Muscle layer of duodenum (tissue), 2 donors: Measurements from ENCODE around the gene DDX24.
A peak's percentile ranks its signal among the peaks of the same experiment; 100 is the strongest.

Experiments
- H3K27ac ChIP-seq: one replicate; pipeline ENCODE4 v1.7.0; 2013; ENCODE audit warnings: mild to moderate bottlenecking, low read length
- H3K27me3 ChIP-seq: one replicate; pipeline ENCODE4 v1.7.0; 2013; ENCODE audit warnings: low read depth, mild to moderate bottlenecking, control low read depth, low read length
- H3K36me3 ChIP-seq, 2 donors: one replicate each; pipeline ENCODE4 v1.7.0; 2013; ENCODE audit warnings: low read length in 2 of 2, control low read depth in 1 of 2, mild to moderate bottlenecking in 1 of 2; ENCODE audit not compliant: insufficient read depth in 2 of 2, control insufficient read depth in 1 of 2
- H3K4me1 ChIP-seq, 2 donors: one replicate each; pipeline ENCODE4 v1.7.0; 2013; ENCODE audit warnings: low read length in 2 of 2, mild to moderate bottlenecking in 2 of 2, control low read depth in 1 of 2, moderate library complexity in 1 of 2; ENCODE audit not compliant: insufficient read depth in 2 of 2, control insufficient read depth in 1 of 2
- H3K4me3 ChIP-seq, 2 donors: one replicate each; pipeline ENCODE4 v1.7.0; 2013; ENCODE audit warnings: low read length in 2 of 2, low read depth in 1 of 2, mild to moderate bottlenecking in 1 of 2
- H3K9me3 ChIP-seq, 2 donors: one replicate each; pipeline ENCODE4 v1.7.0; 2013; ENCODE audit warnings: low read length in 2 of 2, control low read depth in 1 of 2, mild to moderate bottlenecking in 1 of 2; ENCODE audit not compliant: control insufficient read depth in 1 of 2
- donor health status: healthy.

The DDX24 gene, protein sequence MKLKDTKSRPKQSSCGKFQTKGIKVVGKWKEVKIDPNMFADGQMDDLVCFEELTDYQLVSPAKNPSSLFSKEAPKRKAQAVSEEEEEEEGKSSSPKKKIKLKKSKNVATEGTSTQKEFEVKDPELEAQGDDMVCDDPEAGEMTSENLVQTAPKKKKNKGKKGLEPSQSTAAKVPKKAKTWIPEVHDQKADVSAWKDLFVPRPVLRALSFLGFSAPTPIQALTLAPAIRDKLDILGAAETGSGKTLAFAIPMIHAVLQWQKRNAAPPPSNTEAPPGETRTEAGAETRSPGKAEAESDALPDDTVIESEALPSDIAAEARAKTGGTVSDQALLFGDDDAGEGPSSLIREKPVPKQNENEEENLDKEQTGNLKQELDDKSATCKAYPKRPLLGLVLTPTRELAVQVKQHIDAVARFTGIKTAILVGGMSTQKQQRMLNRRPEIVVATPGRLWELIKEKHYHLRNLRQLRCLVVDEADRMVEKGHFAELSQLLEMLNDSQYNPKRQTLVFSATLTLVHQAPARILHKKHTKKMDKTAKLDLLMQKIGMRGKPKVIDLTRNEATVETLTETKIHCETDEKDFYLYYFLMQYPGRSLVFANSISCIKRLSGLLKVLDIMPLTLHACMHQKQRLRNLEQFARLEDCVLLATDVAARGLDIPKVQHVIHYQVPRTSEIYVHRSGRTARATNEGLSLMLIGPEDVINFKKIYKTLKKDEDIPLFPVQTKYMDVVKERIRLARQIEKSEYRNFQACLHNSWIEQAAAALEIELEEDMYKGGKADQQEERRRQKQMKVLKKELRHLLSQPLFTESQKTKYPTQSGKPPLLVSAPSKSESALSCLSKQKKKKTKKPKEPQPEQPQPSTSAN

DNA sequence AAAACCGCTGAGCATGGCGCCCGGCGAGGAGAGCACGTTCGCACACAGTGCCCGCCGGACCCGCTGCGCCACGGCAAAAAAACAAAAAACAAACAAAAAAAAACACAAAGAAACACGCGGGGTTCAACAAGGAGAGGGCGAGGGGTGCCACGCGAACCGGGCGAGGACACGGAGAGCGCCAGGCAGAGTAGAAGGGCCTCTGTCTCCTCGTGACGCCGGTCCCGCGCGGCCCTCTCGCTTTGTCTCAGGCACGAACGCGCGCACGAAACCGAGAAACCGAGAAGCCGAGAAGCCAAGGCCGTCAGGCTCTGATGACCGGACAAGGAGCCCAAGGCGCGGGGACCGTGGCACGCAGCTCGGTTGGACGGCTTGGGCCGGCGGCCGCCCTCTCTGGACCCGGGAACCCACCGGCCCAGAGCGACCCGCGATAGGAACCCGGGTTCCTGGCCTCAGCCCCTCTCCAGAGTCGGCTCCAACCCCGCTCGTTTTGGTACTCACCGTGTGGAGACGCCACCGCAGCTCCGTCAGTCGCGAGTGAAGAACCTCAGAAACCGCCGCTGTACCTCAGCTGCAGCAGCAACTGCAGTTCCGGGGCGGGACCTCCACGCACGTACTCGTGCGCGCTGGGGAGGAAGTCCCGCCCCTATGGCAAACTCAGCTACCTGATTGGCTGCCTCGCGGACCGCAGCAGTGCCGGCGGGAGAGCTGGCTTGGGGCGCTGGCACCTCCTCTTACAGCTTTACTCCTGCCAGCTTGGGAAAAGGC, at the start of gene DDX24, which contains the start of gene IFI27L1:
TSS of gene DDX24 (minus strand) at position 582 of the 765 bp plus-strand sequence. CDS start 1,460 bp downstream, outside the sequence.
TSS of gene IFI27L1 (plus strand) at position 690 of the 765 bp plus-strand sequence. CDS start 15,628 bp downstream, outside the sequence.
- Histone ChIP-seq H3K27ac (peak within 1 kb of the TSS; percentile 92), H3K4me1 (peaks cover 19 to 38% of the 10 kb centered on the region in 2 donors), H3K36me3 (peaks cover 8 to 9% of the 10 kb centered on the region in 2 donors), H3K4me3 (peak within 1 kb of the TSS; percentile 98), H3K27me3 (no peaks in the 10 kb centered on the region), H3K9me3 (no peaks in the 10 kb centered on the region)

DNA sequence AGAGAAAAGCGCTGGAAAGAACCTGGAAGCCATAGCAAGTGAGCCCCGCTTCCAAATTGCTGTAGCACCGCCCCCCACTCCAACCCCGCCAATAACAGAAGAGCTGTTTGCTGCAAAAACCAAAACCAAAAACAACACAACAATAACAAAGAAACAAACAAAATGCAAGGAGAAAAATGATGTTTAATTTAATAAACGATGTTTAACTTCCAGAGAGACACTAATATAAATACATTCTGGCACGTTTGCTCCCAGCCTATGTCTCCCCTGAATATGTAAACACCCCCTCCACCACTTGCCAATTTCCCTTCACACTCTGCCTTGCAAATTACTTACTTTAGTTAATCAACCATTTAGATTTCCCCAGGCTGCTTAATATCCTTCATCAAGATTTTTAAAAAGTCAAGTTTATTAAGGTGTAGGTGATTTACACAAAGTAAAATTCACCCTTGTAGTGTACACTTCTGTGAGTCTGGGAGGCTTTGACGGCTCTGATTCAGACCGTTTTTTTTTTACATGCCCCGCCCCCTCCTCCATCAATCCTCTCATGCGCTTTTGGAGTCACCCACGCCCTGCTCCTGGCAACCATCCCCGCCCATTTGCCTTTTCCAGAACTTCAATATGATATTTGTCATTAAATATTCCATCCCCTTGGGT, 48.9 kb upstream of the DDX24 start:
- H3K27ac ChIP-seq: peak overlapping the region; percentile 5

DNA sequence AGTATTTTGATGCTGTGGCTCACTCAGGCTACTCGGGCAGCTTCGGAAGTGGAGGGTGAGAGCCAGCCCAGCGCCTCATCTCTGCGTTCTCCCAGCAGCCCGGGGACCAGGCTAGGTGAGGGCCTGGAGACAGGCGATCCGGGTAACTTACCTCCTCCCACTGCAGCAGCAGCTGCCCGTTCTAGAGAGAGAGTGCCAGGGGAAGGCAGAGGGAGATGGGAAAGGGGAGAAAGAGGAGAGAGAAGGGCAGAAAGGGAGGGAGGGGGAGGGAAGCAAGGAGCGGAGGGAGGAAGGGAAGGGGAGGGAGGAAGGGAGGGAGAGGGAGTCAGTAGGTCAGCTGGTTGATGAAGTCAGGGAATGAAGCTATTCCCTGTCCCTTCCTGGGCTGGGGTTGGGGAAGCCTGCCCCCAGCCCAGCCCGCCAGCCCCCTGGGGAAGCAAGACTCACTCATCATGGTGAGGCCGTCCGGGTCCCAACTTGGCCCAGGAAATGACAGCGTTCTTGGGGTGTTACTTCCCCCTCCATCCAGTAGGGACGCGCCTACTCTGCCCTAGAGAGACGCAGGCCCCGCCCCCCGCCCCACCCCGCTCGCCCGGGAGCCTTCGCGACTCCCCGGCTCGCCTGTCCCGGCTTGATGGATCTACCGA, 48.2 kb upstream of the DDX24 start, which contains the start of gene IFI27L2:
TSS of gene IFI27L2 (minus strand) at position 494 of the 647 bp plus-strand sequence. CDS start at position 454, 40 bp downstream.
- peak within 1 kb of the TSS; percentile 61 to 76 for H3K4me3 ChIP-seq
- no peaks in the 10 kb centered on the region for H3K27me3 ChIP-seq
- H3K4me1 ChIP-seq: peaks cover 6 to 16% of the 10 kb centered on the region in 2 donors
- peaks cover 0 to 4% of the 10 kb centered on the region in 2 donors for H3K36me3 ChIP-seq
- H3K27ac ChIP-seq: peak within 1 kb of the TSS; percentile 61
- H3K9me3 ChIP-seq: no peaks in the 10 kb centered on the region

More for the DNA sequence above, 48.9 kb upstream of the DDX24 start:
- Histone ChIP-seq H3K9me3 (no peaks in the 10 kb centered on the region), H3K4me3 (peak overlapping the region; percentile 61 to 76), H3K27me3 (no peaks in the 10 kb centered on the region), H3K4me1 (peaks cover 6 to 16% of the 10 kb centered on the region in 2 donors), H3K36me3 (peaks cover 0 to 4% of the 10 kb centered on the region in 2 donors)

DNA sequence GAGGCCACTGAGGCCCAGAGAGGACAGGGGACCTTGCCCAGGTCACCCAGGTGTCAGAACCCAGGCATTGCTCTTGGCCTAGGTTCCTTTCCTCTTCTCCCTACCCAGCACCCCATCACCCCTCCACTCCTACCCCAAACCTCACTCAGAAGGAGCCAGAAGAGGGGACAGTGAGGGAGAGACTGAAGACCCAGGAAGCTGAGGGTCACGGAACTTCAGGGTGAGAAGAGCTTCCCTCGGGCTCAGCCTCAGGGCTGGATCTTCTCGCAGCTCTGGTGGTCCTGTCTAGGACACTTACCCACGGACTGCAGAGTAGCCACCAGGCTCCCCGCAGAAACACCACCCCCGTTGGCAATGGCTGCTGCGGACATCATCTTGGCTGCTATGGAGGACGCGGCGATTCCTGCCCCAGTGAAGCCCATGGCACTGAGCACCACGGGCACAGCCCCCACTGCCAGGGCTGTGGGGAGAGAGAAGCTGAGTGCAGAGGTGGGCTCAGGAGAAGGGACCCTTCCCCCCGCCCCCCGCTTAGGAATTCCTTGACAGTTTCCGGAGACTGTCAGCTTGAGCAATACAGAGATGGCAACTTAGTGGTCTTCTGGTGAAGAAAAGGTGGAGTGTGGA, 47.3 kb upstream of the DDX24 start:
- Histone ChIP-seq H3K4me1 (peaks cover 6 to 16% of the 10 kb centered on the region in 2 donors), H3K27me3 (no peaks in the 10 kb centered on the region), H3K27ac (no peak overlapping the region), H3K36me3 (peaks cover 0 to 4% of the 10 kb centered on the region in 2 donors), H3K9me3 (no peaks in the 10 kb centered on the region), H3K4me3 (peak overlapping the region in 1 of 2 donors; percentile 61)

DNA sequence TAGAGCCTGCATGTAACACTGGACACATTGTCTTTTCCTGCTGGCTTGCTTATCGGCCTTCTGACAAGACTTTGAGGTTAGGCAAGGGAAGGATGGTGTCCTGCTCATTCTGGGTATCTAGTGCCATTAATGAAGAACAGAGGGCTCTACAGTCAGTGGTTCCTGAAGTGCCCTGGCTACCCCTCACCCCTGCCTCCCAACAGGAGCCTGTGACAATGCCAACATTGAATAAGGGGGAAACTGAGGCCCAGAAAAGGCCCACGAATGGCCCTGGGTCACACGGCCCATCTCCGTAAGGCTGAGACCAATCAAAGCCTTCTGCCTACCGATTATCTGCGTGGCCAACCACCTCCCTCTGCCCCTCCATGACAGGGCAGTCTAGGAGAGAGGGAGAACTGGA, 46.3 kb upstream of the DDX24 start:
- Histone ChIP-seq H3K27me3 (no peaks in the 10 kb centered on the region), H3K4me1 (peaks cover 6 to 16% of the 10 kb centered on the region in 2 donors), H3K9me3 (no peaks in the 10 kb centered on the region), H3K4me3 (no peak overlapping the region), H3K27ac (no peak overlapping the region), H3K36me3 (peaks cover 0 to 4% of the 10 kb centered on the region in 2 donors)

DNA sequence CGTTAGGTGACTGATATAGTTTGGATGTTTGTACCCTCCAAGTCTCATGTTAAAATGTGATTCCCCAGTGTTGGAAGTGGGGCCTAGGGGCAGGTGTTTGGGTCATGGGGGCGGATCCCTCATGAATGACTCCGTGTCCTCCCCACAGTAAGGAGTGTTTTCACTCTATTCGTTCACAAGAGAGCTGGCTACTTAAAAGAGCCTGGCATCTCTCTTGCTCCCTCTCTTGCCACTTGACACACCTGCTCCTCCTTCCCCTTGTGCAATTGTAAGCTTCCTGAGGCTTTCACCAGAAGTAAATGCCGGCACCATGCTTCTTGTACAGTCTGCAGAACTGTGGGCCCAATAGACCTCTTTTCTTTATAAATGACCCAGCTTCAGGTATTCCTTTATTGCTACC, 45.8 kb upstream of the DDX24 start:
- Histone ChIP-seq H3K36me3 (peaks cover 0 to 4% of the 10 kb centered on the region in 2 donors), H3K27me3 (no peaks in the 10 kb centered on the region), H3K4me1 (peaks cover 6 to 16% of the 10 kb centered on the region in 2 donors), H3K4me3 (no peak overlapping the region), H3K27ac (no peak overlapping the region), H3K9me3 (no peaks in the 10 kb centered on the region)

DNA sequence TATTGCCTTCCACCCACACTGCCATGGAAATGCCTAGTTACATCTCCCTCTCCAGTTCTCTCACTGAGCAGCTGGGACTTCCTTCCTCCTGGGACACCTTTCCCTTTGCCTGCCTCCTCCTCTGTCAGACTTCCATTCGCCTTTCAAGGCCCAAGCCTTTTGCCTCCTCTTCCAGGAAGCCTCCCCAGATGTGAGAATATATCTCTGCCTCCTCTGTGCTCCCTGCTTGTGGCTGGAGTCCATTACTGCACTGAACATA, 45.3 kb upstream of the DDX24 start:
- no peak overlapping the region for H3K27ac ChIP-seq
- no peak overlapping the region for H3K4me3 ChIP-seq
- H3K27me3 ChIP-seq: no peaks in the 10 kb centered on the region
- no peaks in the 10 kb centered on the region for H3K9me3 ChIP-seq
- H3K36me3 ChIP-seq: peaks cover 0 to 4% of the 10 kb centered on the region in 2 donors
- peaks cover 6 to 16% of the 10 kb centered on the region in 2 donors for H3K4me1 ChIP-seq

DNA sequence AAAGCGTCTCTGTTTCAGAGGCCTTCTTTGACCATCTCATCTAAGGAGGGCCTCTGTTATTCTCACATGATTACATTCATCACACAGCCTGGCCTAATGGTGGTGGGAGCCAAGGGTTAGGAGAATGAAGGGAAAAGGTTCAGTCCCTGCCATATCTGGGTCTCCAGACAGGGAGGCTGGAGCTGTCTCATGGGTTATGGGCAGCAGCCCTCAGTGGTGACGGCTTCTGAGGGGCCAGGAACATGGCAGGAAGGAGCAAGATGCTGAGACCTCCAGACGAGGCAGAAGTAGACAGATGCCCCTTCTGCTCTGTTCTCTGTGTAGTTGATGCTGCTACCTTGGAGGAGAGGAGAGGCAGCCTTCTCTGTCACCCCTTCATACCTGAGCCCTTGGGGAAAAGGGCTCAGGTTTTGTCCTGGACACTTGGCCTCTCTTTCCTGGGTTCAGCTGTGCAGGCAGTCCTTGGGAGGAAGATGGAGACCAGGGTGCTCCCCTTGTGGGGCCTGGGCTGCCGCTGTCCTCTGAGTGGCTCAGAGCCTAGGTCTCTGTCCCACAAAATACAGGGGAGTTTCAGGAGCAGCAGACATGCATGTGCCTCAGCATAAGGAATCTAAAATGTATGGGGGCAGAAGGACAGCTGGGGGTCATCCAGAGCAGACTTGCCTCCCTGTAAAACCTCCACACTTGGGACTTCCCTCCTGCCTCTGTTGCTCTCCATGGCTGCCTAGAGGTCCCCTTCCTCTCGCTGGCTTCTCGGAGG, 44.8 kb upstream of the DDX24 start:
- no peak overlapping the region for H3K4me3 ChIP-seq
- peaks cover 0 to under 1% of the 10 kb centered on the region in 2 donors for H3K9me3 ChIP-seq
- no peaks in the 10 kb centered on the region for H3K27me3 ChIP-seq
- H3K36me3 ChIP-seq: peaks cover 0 to 4% of the 10 kb centered on the region in 2 donors
- no peak overlapping the region for H3K27ac ChIP-seq
- H3K4me1 ChIP-seq: peaks cover 6 to 16% of the 10 kb centered on the region in 2 donors

DNA sequence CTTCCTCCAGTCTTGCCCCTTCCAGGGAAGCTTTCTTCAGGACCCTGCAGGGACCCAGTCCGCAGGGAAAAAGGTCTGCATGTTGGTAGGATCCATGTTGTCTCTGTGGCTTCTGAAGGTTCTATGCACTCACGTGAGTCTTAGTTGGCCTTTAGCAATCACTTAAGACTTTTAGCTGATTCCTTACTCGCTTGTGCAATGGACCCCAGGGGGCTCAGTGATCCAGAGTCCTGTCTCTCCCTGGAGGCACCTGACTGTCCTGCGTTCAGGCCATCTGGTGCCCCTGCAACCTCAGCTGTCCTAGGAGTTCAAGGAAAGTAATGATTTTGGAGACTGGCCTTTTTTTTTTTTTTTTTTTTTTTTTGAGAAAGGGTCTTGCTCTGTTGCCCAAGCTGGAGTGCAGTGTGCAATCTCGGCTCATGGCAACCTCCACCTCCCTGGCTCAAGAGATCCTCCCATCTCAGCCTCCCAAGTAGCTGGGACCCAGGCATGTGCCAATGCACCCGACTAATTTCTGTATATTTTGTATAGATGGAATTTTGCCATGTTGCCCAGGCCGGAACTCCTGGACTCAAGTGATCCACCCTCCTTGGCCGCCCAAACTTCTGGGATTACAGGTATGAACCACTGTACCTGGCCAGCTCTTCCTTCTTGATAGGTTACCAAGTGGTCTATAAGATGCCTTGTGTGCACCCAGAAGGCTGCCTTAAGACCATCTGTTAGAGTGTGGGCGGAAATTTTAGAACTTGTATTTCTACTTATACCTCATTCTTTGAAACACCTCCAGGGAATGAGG, 43.8 kb upstream of the DDX24 start:
- peaks cover under 1 to 9% of the 10 kb centered on the region in 2 donors for H3K4me1 ChIP-seq
- H3K36me3 ChIP-seq: peaks cover 0 to 4% of the 10 kb centered on the region in 2 donors
- no peaks in the 10 kb centered on the region for H3K27me3 ChIP-seq
- H3K9me3 ChIP-seq: peaks cover 0 to 11% of the 10 kb centered on the region in 2 donors
- no peak overlapping the region for H3K4me3 ChIP-seq
- H3K27ac ChIP-seq: no peak overlapping the region
